ENCODE measurements around the gene CCDC121. TPM values are rescaled to one million over a fixed set of nuclear protein-coding genes. Genes with fewer than 3 reads are reported as not detected.
"Not testable (repeated sequence)": the region's sequence is repeated elsewhere in the genome, so short reads cannot be mapped to it uniquely, and the experiment has no call there.

The CCDC121 gene
- total RNA-seq, 1 donor from 2014 or later: 5.7 TPM

GRCh38 chr2:27638037-27638637, 9.3 kb upstream of the CCDC121 start:
- Mint-ChIP-seq H3K9me3 (ENCODE audit: low read depth) (no peaks in the 10 kb centered on the region), H3K27me3 (no peaks in the 10 kb centered on the region), H3K4me3 (ENCODE audit: low read depth) (no peak overlapping the region), H3K4me1 (ENCODE audit: low read depth) (no peaks in the 10 kb centered on the region), H3K27ac (no peak overlapping the region), H3K36me3 (ENCODE audit: insufficient read depth) (peaks cover 25% of the 10 kb centered on the region)
- DNase-seq (ENCODE audit: low spot score, unreplicated experiment): no peak
- TF ChIP-seq CTCF (IDR thresholded peaks at IDR 0.05; ENCODE audit: unreplicated experiment): no peak

DNA sequence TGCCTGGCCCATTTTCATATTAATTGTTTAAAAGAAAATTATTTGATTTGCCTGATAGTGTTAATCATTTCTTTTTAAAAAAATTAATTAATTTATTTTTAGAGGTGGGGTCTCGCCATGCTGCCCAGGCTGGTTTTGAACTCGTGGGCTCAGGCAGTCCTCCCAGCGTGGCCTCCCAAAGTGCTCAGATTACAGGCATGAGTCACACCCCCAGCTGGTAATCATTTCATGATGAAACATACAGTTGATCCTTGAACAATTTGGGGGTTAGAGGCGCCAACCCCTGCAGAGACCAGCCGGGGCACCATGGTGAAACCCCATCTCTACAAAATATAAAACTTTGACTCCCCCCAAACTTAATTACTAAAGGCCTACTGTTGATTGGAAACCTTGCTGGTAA, 8.0 kb upstream of the CCDC121 start:
- H3K27ac Mint-ChIP-seq: no peak overlapping the region
- H3K9me3 Mint-ChIP-seq (ENCODE audit: low read depth): no peaks in the 10 kb centered on the region
- no peak overlapping the region for H3K4me3 Mint-ChIP-seq (ENCODE audit: low read depth)
- DNase-seq (ENCODE audit: low spot score, unreplicated experiment): no peak
- no peak for TF ChIP-seq CTCF (IDR thresholded peaks at IDR 0.05; ENCODE audit: unreplicated experiment)
- no peaks in the 10 kb centered on the region for H3K4me1 Mint-ChIP-seq (ENCODE audit: low read depth)
- peaks cover 27% of the 10 kb centered on the region for H3K36me3 Mint-ChIP-seq (ENCODE audit: insufficient read depth)
- no peaks in the 10 kb centered on the region for H3K27me3 Mint-ChIP-seq

GRCh38 chr2:27634291-27634690, 5.5 kb upstream of the CCDC121 start:
- no peaks in the 10 kb centered on the region for H3K4me1 Mint-ChIP-seq (ENCODE audit: low read depth)
- peaks cover 22% of the 10 kb centered on the region for H3K36me3 Mint-ChIP-seq (ENCODE audit: insufficient read depth)
- H3K9me3 Mint-ChIP-seq (ENCODE audit: low read depth): no peaks in the 10 kb centered on the region
- H3K27me3 Mint-ChIP-seq: no peaks in the 10 kb centered on the region
- H3K27ac Mint-ChIP-seq: no peak overlapping the region
- TF ChIP-seq CTCF (IDR thresholded peaks at IDR 0.05; ENCODE audit: unreplicated experiment): no peak
- no peak overlapping the region for H3K4me3 Mint-ChIP-seq (ENCODE audit: low read depth)
- no peak for DNase-seq (ENCODE audit: low spot score, unreplicated experiment)

- H3K4me3 Mint-ChIP-seq (ENCODE audit: low read depth); H3K27me3 Mint-ChIP-seq; DNase-seq (ENCODE audit: low spot score, unreplicated experiment); H3K4me1 Mint-ChIP-seq (ENCODE audit: low read depth); H3K9me3 Mint-ChIP-seq (ENCODE audit: low read depth); H3K27ac Mint-ChIP-seq: not testable (repeated sequence)
- H3K36me3 Mint-ChIP-seq (ENCODE audit: insufficient read depth): peaks cover 10% of the 10 kb centered on the region
Observed at GRCh38 chr2:27630257-27630656, 1.4 kb upstream of the CCDC121 start.

DNA sequence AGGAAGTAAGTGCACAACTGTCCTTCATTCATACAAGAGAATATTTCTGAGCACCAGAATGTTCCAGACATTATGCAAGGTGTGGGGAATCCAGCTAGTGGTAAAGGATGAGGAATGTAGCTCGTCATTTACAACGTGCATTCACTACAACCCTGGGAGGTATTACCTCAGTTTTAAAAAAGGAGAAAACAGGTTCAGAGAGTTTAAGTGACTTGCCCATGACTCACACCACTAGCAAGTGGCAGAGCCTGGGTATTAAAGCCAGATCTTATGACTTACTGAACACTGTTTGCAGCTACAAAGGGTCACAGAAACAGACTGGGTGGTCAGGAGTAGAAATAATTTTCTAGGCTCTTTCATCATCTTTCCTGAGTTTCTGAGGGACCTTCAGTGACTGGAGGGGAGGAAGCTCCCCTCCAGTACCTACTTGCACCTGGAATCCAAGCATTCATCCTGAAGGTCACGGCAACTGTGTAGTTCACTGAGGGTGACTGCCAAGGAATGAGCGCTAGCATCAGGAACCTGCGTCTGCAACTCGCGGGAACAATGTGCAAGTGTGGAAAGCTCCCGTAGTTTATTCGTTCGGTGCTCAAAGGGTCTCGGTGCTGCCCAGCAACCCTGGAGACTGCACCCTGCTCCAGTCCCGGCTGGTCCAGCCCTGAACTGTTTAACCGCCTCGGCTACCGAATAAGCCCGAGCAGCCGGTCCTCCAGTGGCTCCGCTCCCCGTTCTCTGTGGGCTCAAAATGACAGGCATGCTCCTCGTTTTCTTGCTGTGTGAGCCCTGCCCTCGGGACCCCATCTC, 647 bp downstream of the CCDC121 start:
- DNase-seq (ENCODE audit: low spot score, unreplicated experiment): peak; percentile 11
- Mint-ChIP-seq H3K27me3 (no peaks in the 10 kb centered on the region), H3K27ac (peak overlapping the region; percentile 58), H3K9me3 (ENCODE audit: low read depth) (no peaks in the 10 kb centered on the region), H3K4me1 (ENCODE audit: low read depth) (peaks cover 5% of the 10 kb centered on the region), H3K36me3 (ENCODE audit: insufficient read depth) (peaks cover 5% of the 10 kb centered on the region), H3K4me3 (ENCODE audit: low read depth) (no peak overlapping the region)
- TF ChIP-seq CTCF (IDR thresholded peaks at IDR 0.05; ENCODE audit: unreplicated experiment): no peak

DNA sequence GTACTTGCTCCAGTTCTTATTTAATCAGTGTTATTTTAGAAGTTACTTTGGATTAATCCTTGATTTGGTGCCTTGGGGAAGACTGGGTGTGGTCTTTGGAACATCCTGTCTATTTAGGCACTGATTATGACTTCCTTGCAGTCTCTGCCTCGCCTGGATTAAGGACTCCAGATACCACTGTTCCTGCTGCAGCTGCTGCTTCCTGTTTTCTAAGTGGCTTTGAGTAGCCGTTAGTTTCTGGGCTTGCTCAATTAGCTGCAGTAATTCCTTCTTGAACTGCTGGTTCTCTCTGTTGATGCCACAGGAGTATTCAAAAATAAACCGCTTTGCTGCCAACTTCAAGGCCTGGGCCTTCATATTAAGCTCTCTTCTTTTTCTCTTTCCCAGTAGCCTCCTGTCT, 1.9 kb downstream of the CCDC121 start:
- H3K9me3 Mint-ChIP-seq (ENCODE audit: low read depth); DNase-seq (ENCODE audit: low spot score, unreplicated experiment); H3K4me3 Mint-ChIP-seq (ENCODE audit: low read depth); H3K27me3 Mint-ChIP-seq; H3K4me1 Mint-ChIP-seq (ENCODE audit: low read depth); H3K36me3 Mint-ChIP-seq (ENCODE audit: insufficient read depth): not testable (repeated sequence)
- peak overlapping the region; percentile 76 for H3K27ac Mint-ChIP-seq

GRCh38 chr2:27626323-27626722, 2.5 kb downstream of the CCDC121 start:
- not testable (repeated sequence) for H3K9me3 Mint-ChIP-seq (ENCODE audit: low read depth); H3K4me3 Mint-ChIP-seq (ENCODE audit: low read depth); H3K4me1 Mint-ChIP-seq (ENCODE audit: low read depth); H3K27me3 Mint-ChIP-seq; DNase-seq (ENCODE audit: low spot score, unreplicated experiment); H3K36me3 Mint-ChIP-seq (ENCODE audit: insufficient read depth); H3K27ac Mint-ChIP-seq
